GM21825 (cell line): Measurements from ENCODE around the gene MRC2.

Source experiments
- ATAC-seq: cut with Tn5 transposase; IDR thresholded peaks from one replicate; pipeline ENCODE4 v1.9.1; 2021; ENCODE audit warnings: mild to moderate bottlenecking, moderate library complexity; ENCODE audit not compliant: unreplicated experiment

Gene MRC2

DNA sequence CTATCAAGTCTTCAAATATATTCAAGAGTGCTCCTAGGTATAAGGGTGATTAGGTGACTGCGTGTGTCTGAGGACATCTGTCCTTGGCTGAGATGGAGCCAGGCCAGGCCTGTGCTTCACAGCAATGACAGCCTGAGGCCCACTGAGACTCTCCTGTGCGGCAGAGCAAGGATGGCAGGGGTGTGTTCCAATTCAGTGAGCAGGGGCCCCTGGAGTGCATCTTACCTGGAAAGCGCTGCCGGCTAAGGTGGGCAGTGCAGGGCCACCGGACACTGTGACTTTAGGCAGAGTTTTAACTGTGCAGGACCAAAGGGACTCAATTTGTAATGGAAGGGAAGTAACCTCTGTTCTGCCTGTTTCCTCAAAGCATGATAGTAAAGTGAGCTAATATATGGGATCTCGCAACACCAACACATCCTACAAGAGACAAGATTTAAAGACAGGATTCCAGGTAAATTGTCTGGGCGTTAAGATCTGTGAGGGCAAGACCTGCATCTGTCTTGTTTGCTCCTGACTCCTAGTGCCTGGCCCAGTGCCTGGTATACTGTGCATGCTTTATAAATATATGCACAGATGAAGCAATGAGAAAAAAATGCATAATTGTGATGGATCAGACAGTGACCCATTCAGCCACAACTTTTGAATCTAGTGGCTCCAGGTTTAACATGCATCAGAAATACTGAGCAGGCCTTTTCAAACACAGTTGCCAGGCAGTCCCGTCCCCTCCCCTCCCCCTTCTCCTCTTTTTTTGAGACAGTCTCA, 86.7 kb downstream of the MRC2 start:
- ATAC-seq = no peak

DNA sequence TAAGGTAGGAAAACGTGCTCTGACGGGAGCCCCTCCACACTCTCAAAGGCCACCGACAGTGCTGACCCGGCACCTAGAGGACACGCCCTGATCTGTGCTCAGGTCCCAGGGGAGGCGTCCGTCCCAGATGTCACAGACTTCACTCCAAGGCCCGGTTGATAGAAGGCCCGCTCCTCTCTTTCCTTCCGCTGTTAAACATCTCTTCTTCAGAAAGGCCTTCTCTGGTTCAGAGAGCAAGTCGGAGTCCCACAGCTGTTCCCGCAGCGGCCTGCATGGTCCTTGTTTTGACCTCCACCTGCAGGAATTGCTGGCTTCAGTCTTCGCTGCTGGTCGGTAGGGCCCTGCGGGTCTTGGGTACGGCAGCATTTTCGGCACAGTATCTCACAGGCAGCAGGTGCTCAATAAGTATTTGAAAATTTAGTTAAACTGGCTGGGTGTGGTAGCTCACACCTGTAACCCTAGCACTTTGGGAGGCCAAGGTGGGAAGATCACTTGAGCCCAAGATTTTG, 88.5 kb downstream of the MRC2 start:
- ATAC-seq = no peak

DNA sequence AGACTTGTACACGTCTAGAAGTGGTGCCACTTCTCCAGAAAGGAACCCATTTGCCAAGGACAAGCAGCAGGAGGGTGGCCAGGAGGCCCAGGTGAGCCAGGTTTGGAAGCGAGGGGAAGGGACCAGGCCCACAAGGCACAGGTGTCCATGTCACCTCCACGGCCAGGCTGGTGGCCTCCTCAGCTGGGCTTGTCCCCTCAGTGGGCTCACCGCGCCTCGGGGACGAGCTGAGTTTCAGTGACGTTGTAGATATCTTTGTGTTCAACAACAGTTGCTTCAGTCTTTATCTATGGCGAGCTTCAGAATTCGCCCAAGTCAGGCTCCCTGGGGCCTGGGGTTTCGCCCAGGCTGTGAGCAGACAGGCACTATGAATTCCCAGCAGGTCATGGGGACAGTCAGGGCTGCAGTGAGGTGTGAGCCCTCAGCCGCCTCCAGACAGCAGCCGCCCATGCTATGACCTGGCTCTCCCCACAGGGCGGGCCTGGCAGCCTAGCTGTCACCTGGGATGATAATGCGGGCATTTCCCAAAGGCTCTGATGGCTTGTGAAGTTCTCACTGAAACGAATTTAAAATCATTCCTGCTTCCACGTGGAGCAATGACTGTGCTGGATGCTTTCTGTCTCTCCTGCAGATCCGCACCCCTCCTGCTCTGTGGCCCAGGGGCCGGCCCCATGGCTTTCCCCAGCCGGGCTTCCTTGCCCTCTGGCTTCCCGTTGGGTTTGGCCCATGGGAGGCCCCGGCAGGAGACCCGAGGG, 89.5 kb downstream of the MRC2 start:
- ATAC-seq = no peak

DNA sequence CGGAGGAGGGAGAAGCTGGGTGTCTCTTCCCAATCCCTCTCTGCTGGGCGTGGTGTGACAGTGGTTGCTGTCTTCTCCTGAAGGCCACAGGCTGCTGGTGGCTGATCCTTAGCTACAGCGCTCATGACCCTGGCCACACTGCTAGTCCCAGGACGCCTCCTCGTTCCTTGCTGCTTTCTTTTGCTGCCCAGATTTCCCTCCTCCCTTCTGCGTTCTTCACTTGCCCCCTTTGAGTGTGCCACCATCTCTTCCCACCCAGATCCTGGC, 90.1 kb downstream of the MRC2 start:
- no peak for ATAC-seq

DNA sequence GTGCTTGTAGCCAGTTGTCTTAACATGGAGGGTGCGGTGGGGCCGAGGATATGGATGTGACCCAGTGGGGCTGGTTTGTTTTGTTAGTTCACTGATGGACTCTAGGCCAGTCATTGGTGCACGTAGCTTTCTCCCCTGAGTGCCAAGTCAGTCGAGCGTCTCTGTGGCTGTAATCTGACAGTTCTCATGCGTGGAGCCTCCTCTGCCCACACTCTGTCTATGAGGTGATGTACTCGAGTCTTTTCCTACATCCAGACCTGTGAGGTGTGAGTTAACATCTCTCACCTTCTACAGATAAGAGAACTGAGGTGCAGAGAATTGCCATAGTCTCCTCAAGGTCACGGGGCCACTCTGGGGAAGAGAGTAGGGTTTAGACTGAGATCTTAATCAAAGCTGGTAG, 90.4 kb downstream of the MRC2 start:
- no peak for ATAC-seq

DNA sequence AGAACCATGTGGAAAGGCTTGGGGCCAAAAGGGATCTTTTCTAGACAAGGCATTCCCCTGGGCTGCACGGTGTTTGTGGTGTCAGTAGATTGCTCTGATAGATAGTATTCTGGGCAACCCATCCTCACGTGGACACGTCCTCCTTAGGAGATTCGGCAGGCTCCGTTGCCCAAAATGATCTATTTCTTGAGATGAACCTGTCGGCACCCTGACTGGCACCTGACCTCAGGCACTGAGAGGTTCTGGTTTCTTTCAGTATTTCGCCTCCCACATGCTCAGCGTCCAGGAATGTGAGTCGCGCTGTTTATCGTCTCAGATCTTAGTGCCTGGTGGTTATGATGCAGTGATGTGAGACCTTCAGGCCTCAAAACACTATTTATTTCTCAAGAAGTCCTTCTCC, 91.0 kb downstream of the MRC2 start:
- ATAC-seq = no peak

DNA sequence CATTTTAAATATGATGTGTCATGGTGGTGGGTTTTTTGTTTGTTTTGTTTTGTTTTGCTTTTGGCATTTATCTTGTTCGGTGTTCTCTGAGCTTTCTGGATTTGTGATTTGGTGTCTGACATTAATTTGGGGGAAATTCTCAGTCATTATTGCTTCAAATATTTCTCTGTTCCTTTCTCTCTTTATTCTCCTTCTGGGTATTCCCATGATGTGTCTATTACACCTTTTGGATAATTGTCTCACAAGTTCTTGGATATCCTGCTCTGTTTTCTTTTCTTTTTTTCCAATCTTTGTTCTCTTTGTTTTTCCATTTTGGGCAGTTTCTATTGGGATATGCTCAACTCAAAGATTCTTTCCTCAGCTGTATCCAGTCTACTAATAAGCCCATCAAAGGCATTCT, 92.1 kb downstream of the MRC2 start:
- ATAC-seq = no peak

DNA sequence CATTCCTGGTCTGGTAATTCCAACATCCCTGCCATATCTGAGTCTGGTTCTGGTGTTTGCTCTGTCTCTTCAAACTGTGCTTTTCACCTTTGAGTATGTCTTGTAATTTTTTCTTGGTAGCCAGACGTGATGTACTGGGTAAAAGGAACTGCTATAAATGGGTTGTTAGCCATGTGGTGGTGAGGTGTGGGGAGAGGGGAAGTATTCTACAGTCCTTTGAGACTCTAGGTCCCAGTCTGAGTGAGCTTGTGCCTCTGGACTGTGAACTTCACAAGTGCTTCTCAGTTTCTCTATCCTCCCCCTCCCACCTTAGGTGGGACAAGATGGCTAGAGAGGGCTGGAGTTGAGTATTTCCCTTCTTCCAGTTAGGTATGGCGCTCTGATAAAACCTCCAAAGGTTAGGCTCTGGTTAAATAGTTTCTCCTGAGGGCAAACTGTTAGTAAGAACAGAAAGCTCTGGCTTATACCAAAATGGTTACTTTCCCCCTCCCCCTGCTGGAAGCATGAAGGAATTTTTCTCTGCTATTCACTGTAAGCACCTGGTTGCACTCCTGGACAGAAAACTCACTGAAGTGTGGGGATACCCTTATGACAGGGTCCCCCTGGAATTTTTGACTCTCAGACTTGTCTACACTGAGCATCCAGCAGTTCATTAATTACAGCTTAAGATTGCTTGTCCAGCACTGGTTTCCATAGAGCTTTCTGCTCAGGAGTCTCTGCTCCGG, 92.8 kb downstream of the MRC2 start:
- ATAC-seq = no peak

DNA sequence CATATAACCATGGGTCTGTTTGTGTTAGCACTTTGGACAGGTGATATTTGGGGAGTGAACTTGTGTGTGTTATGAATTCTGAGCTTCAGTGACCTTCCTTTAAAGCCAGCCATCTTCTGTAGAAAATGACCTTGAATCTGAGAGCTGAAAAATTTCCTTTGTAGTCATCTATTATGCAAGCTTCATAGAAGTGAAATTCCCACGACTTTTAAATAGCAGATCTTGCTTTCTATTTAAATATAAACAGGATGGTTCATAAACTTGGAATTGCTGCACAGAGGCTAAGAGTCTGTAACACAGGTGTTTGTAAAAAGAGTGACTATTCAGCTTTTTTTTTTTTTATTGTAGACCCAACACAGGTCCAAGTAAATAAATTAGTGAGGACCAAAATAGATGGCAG, 95.2 kb downstream of the MRC2 start:
- ATAC-seq = no peak

DNA sequence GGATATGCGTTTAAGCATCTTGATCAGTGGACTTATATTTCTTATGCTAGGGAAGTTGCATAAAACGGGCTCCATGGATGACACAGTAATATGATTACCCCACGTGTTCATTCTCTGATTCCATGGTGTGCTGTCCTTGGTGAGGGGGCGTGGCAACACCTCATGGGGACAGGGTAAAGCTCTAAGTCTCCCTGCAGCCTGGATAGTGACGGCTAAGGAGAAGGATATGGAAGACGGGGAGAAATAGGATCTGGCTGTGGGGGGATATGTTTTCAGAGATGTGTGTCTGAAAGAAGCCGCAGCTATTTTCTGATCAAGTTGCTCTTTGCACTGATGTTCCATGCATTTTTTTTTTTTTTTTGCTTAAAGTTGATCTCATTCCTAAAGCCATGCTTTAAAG, 96.4 kb downstream of the MRC2 start:
- ATAC-seq = no peak

DNA sequence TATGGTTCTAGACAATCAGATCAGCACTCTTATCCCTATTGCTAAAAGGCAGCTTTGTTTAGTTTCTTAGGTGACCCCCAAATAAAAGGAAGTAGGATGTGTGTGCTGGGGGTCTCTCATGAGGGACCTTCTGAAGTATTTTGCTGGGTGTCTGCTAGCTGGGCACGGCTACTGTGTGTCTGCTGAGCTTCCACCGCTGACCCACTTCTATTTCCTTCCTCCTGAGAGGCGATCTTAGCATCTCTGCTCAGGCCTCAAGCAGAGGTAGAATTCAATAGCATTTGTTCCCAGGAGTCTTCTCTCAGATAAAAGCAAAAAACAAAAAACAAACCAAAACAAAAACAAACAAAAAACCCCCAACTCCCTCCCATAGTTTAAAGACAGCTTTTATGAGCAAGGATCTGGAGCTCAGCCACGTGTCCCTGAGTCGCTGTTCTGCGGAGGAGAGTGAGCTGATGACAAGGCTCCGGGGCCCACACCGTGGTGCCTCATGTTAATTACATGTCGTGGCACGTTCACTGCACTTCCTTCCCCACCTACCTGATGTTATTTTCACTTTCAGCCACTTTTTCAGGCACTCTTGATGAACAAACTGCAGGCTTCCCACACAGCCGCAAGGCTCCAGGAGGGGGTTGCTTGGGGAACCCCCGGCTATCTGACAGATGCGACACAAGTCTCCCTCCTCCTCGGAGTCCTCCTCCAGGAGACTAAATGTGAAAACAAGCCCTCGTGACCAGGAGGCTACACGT, 97.1 kb downstream of the MRC2 start:
- ATAC-seq = peak; percentile 93

DNA sequence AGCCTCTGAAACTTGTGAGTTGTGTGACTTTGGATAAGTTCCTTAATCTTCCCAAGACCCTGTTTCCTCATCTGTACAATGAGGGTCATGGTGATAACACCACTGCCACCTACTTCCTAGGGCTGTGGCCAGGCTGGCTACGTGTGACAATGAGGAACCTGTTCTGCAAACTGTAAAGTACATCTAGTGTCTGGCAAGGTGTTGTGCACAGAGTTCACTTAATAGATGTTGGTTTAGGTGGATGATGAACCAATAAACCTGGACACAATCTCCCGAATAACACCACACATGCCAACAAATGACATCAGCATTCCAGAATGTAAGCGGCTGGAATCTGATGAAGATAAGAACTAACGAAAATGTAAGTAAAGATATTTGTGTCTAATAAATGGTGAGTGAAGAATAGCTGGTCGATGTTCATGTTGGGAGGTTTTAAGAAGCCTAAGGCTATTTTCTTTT, 98.3 kb downstream of the MRC2 start:
- no peak for ATAC-seq

DNA sequence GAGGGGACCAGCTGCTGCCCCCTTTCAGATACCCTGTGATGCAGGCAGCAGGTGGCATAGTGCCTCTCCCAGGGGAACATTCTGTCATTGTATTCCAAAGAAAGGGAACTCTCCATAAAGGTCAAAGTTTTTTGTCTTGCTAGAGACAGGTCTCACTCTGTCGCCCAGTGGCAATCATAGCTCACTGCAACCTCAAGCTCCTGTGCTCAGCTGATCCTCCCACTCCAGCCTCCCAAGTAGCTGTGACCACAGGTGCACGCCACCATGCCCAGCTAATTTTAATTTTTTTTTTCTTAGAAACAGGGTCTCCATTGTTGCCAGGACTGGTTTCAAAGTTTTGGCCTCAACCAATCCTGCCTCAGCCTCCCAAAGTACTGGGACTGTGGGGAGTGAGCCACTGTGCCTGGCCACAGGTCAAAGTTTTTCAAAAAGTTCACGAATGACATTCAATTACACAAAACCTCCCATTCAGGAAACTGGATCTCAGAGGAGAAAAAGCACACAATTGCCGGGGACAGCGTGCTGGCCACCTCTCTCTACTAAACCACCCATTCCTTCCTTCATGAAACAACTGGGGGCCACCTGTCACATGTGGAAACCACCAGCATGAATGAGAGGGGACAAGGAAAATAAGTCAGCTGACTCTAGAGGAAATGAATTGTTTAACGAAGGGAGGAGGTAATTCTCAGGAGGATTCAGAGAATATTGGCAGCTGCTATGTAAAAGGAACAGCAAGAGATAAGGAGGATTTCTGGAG, 100.6 kb downstream of the MRC2 start:
- ATAC-seq = no peak

DNA sequence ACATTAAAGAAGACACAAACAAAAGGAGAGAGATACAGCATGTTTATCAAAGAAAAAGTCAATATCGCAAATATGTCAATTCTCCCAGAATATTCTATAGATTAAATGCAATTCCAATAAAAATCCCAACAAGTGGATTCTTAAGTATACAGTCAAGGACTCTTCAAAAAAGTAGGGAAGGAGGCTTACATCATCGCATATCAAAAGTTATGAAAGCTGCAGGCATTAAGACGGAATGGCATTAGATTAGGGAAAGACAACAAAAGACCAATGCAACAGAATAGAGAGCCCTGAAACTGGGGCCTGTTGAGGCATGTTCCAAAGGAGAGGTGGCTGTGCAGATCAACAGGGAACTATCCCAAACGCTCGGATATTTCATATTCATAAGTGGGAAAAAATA, 104.7 kb downstream of the MRC2 start:
- ATAC-seq = no peak

DNA sequence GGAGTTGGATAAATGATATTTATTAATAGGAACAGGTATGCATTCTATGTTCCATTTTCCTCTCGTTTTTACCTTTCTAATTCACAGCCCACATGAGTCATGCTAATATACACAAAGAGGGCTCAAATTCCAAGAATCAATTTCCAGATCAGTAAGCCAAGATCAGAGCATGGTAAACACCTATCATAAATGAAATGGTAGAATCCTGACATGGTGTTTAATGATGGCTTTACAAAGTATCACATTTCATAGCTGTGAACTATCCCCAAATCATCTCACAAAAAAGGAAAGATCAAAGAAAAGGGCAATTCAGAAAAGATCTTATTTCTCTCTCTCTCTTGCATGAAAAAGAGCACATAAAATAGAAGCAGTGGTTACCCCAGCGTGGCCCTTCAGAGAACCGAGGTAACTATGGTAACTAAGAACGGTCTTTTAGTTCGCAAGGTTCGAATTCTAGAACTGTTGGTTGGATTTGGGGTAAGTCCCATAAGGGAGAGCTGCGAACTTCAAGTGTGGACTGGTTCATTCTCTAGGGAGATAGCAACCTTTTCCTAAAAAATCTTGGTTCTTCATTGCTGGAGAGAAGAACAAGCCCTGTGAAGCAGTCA, 107.7 kb downstream of the MRC2 start:
- ATAC-seq = no peak

DNA sequence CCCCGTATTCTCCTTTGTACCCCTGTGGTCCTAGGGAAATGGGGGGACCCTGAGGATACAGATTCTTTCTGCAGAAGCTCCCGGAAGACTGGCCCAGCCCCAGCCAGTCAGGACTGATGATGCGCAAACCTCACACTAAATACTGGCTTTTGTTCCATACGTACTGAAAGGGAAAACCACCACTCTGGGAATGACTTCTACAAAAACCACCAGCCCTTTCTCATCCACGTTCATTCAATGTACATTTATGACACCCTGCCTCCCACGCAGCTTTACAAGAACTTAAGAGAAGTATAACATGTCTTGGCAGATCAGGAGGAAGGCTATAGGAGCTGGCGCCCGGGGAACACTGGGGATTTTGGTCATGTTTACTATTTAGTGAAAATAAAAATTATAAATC, 110.0 kb downstream of the MRC2 start:
- ATAC-seq = no peak

DNA sequence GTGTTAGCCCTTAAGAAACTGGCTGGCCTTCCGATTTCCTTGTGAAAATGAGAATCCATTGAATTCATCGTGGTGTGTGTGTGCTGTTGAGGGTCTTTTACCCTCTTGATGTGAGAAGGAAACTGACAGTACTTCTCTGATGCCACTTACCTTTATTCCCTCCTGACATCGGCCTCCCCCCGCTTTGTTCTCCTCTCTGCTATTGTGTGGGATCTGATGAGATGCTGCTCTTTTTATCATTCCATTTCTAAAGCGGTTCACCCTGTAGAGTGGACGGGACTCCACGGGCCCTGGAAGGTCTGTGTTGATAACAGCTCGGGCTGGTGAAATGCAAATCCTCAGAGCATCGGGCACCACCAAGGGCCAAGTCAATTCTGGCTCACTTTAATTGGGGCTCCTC, 110.8 kb downstream of the MRC2 start:
- no peak for ATAC-seq

DNA sequence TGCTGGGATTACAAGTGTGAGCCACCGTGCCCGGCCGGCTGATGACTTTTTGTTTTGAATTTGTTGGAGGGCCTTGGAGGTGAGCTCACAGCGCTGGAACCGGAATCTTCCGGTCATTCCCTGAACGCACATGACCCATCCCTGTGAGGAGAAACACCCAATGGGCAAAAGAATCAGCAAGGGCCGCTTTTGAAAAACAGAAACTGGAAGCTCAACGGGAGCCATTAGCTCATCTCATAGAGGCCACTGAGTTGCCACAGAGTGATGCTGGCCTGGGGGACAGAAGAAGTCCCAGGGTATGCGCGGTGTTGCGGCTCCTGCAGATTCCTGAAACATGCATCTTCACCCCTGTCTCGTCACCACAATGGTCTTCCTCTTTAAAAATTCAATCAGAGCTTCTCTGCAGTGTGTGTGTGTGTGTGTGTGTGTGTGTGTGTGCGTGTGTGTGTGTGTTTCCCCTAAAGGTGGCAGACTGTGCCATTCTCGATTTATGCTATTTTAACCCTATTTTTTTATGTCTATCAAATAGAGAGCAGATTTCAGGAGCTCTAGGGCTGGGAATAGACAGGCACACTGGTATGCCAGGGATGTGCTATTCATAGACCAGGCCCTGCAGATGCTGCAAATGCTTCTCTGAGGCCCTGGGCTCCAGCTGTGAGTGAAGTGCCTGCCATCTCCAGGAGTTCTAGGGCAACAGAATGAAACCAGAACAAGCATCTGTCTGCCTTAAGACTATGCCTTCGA, 112.3 kb downstream of the MRC2 start:
- ATAC-seq = no peak

DNA sequence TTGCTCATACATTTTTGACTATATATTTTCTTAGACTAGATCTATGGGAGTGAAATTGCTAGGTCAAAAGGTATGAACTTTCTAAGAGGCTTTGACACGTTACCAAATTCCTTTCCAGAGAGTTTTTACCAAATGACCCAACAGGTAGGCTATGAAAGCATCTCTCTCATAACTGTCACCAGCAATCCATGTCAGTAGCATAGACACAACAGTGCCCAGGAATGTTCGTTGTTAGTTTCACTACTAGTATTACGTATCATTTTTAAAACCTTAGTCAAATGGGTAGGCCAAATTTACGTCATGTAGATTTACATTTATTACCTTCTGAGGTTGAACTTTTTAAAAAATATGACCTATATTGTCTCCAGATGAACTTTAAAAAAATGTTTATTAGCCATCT, 113.8 kb downstream of the MRC2 start:
- ATAC-seq = no peak
